Measurements from ENCODE around the gene CUEDC2. TPM values are rescaled to one million over a fixed set of nuclear protein-coding genes. Genes with fewer than 3 reads are reported as not detected.
A peak's percentile ranks its signal among the peaks of the same experiment; 100 is the strongest.

The CUEDC2 gene
- total and polyA plus RNA-seq, 10 donors = 35.3 to 59.1 (median 44.7) TPM

GRCh38 chr10:102397222-102398171, 34.9 kb downstream of the CUEDC2 start:
- TF ChIP-seq, protein P1, sequence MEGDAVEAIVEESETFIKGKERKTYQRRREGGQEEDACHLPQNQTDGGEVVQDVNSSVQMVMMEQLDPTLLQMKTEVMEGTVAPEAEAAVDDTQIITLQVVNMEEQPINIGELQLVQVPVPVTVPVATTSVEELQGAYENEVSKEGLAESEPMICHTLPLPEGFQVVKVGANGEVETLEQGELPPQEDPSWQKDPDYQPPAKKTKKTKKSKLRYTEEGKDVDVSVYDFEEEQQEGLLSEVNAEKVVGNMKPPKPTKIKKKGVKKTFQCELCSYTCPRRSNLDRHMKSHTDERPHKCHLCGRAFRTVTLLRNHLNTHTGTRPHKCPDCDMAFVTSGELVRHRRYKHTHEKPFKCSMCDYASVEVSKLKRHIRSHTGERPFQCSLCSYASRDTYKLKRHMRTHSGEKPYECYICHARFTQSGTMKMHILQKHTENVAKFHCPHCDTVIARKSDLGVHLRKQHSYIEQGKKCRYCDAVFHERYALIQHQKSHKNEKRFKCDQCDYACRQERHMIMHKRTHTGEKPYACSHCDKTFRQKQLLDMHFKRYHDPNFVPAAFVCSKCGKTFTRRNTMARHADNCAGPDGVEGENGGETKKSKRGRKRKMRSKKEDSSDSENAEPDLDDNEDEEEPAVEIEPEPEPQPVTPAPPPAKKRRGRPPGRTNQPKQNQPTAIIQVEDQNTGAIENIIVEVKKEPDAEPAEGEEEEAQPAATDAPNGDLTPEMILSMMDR (IDR thresholded peaks at IDR 0.05 in 8 of 11, conservative IDR thresholded peaks at IDR 0.05 in 3 of 11) = no peak
- TF ChIP-seq POLR2AphosphoS5 (IDR thresholded peaks at IDR 0.05) = no peak
- TF ChIP-seq POLR2A (IDR thresholded peaks at IDR 0.05) = no peak
- Histone ChIP-seq H3K9me3 (no peaks in the 10 kb centered on the region), H3K4me3 (peak overlapping the region in 6 of 8 donors; percentile 67 to 95 (median 83)), H3K27ac (peak overlapping the region in 5 of 8 donors; percentile 97 to 100 (median 99)), H3K27me3 (replicated peaks in 1 of 7) (no peaks in the 10 kb centered on the region), H3K4me1 (peaks cover 36 to 88% (median 59%) of the 10 kb centered on the region in 6 donors), H3K36me3 (peaks cover 0 to 57% (median 51%) of the 10 kb centered on the region in 6 donors)
- no peak for DNase-seq
- intact Hi-C loops (cut with DNase I; ENCODE audit: low total_unique reads) = loop anchor here (10.0 kb wide), 2 partner anchors 77 to 187 kb away; no protein-coding TSS in a partner anchor
- WGBS, 5 donors = 88 to 93% (median 90%) methylated on average over 14 of the region's 14 CpGs

DNA sequence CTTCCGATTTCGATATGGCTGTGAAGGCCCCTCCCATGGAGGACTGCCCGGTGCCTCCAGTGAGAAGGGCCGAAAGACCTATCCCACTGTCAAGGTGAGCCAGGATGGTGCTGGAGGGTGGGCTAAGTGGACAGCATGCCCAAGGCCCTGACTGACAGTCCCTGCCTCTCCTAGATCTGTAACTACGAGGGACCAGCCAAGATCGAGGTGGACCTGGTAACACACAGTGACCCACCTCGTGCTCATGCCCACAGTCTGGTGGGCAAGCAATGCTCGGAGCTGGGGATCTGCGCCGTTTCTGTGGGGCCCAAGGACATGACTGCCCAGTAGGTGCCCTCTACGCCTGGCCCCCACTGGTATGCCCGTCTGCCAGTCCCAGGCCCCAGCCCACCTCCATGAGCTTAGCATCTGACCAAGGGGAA, 35.6 kb downstream of the CUEDC2 start:
- intact Hi-C loops (cut with DNase I; ENCODE audit: low total_unique reads) = loop anchor here (10.0 kb wide), 2 partner anchors 78 to 188 kb away; no protein-coding TSS in a partner anchor
- Histone ChIP-seq H3K36me3 (peaks cover 0 to 50% (median 43%) of the 10 kb centered on the region in 6 donors), H3K9me3 (no peaks in the 10 kb centered on the region), H3K27ac (peak overlapping the region; percentile 88 to 100 (median 99)), H3K27me3 (replicated peaks in 1 of 7) (no peaks in the 10 kb centered on the region), H3K4me3 (peak overlapping the region; percentile 67 to 95 (median 84)), H3K4me1 (peaks cover 36 to 88% (median 59%) of the 10 kb centered on the region in 6 donors)
- WGBS, 5 donors = 78 to 89% (median 80%) methylated on average over 2 to 12 of the region's 12 CpGs
- DNase-seq = no peak
- TF ChIP-seq POLR2A (IDR thresholded peaks at IDR 0.05) (no peak), POLR2AphosphoS5 (IDR thresholded peaks at IDR 0.05) (peak in 1 of 3 donors; percentile 15)
- TF ChIP-seq, protein P1 (IDR thresholded peaks at IDR 0.05 in 8 of 11, conservative IDR thresholded peaks at IDR 0.05 in 3 of 11) = no peak

DNA sequence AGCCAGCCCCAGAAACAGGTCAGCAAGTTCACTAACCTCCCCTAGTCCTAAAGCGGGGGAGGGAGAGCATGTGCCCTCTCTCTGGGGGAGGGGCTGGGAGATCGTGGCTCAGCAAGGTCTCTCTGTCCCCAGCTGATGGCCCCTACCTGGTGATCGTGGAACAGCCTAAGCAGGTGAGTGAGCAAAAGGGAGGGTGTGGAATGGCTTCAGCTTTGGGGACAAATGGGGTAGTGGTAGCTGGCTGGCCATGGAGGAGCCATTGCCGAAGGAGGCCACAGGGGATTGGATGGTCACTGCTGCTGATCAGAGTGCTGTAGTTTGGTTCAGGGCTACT, 36.1 kb downstream of the CUEDC2 start:
- H3K36me3 ChIP-seq = peaks cover 0 to 45% (median 39%) of the 10 kb centered on the region in 6 donors
- no peaks in the 10 kb centered on the region for H3K9me3 ChIP-seq
- WGBS, 5 donors = 35 to 52% (median 44%) methylated on average over 4 of the region's 4 CpGs
- peak overlapping the region; percentile 67 to 95 (median 84) for H3K4me3 ChIP-seq
- H3K27me3 ChIP-seq (replicated peaks in 1 of 7) = no peaks in the 10 kb centered on the region
- peaks cover 36 to 83% (median 59%) of the 10 kb centered on the region in 6 donors for H3K4me1 ChIP-seq
- intact Hi-C loops (cut with DNase I; ENCODE audit: low total_unique reads) = loop anchor here (10.0 kb wide), 2 partner anchors 79 to 189 kb away; no protein-coding TSS in a partner anchor
- no peak for DNase-seq
- H3K27ac ChIP-seq = peak overlapping the region; percentile 88 to 100 (median 99)
- no peak for TF ChIP-seq POLR2A (IDR thresholded peaks at IDR 0.05)
- TF ChIP-seq, protein P1 (IDR thresholded peaks at IDR 0.05 in 8 of 11, conservative IDR thresholded peaks at IDR 0.05 in 3 of 11) = no peak

All from spleen (tissue), 11 donors.